Prostate gland (tissue), 2 donors: ENCODE measurements around the gene XPR1. TPM values are rescaled to one million over a fixed set of nuclear protein-coding genes. Genes with fewer than 3 reads are reported as not detected.

Experiments
- DNase-seq: peaks from one replicate; pipeline ENCODE4 v3.0.0-alpha.2; 2019; ENCODE audit warnings: low spot score
- H3K27ac ChIP-seq, 2 donors: fragments of 200-600 bp; sonication (generic); 2 replicates each; pipeline ENCODE4 v1.5.1; 2017 to 2019
- H3K27me3 ChIP-seq: fragments of 200-600 bp; sonication (generic); replicated peaks from 2 replicates; pipeline ENCODE4 v1.5.1; 2019; ENCODE audit not compliant: insufficient read depth
- H3K36me3 ChIP-seq, 2 donors: fragments of 200-600 bp; sonication (generic); 1 replicate in 1 of 2; 2 replicates in 1 of 2; pipeline versions ENCODE4 v1.5.1 to v1.8.1; 2017 to 2019
- H3K4me1 ChIP-seq: fragments of 200-600 bp; sonication (generic); replicated peaks from 2 replicates; pipeline ENCODE4 v1.5.1; 2019
- H3K4me3 ChIP-seq, 2 donors: fragments of 200-600 bp; sonication (generic); 2 replicates each; pipeline ENCODE4 v1.5.1; 2017 to 2019
- H3K9me3 ChIP-seq: fragments of 200-600 bp; sonication (generic); 2 replicates; pipeline ENCODE4 v1.5.1; 2017
- POLR2A ChIP-seq: fragments of 450-650 bp; IDR thresholded peaks from one replicate; pipeline ENCODE4 v1.6.1; 2016; ENCODE audit warnings: antibody characterized with exemption, mild to moderate bottlenecking
- POLR2AphosphoS5 ChIP-seq: sonication (generic); formaldehyde crosslinking; IDR thresholded peaks from one replicate; pipeline ENCODE4 v1.6.1; 2017; ENCODE audit warnings: antibody characterized with exemption
- WGBS: methylation state at CpG from one replicate; pipeline ENCODE4 v1.1.5; 2018; 5-methylcytosine and 5-hydroxymethylcytosine counted together
- intact Hi-C: fragments of 100-400 bp; cut with DNase I; formaldehyde crosslinking; loops from one replicate; pipeline ENCODE4 v1.14.2; 2022
- total RNA-seq, 2 donors: library from RNA; depleted of rRNA; stranded (reverse); fragments of >200 nt; gene quantifications; one replicate each; pipeline ENCODE4 v1.1.0, GENCODE V29; 2016
- TF ChIP-seq, protein P1 (sequence below), 4 experiments: fragments of 200-600 bp in 2 of 4; fragments of 450-650 bp in 2 of 4; sonication (generic) in 2 of 4; IDR thresholded peaks; 1 replicate in 3 of 4; 2 replicates in 1 of 4; pipeline ENCODE4 v1.5.1; 2016 to 2019; ENCODE audit warnings: antibody characterized with exemption in 4 of 4, mild to moderate bottlenecking in 2 of 4, moderate library complexity in 2 of 4

Gene XPR1
- total RNA-seq, 2 donors from 2014 or later = 17.5 to 70.3 TPM

DNA sequence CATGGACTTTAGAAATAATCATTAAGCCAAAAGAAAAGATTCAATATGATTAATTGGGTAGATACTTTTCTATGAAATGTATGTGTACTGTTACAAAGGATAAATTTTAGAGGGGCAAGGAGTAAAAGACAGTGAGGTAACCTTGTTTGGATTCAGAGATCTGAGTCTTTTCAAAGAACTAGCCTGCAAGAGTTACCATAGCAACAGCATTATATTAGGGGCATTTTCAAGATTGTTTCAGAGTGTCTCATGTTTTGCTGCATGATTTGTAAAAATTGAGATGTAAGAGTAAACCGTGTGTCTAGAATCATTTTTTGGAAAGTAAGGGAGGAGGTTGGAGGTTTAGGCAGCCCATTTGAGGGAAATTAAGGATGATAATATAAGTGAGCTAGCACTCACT lies 210.2 kb downstream of the XPR1 start:
- Histone ChIP-seq H3K9me3 (no peaks in the 10 kb centered on the region), H3K36me3 (no peaks in the 10 kb centered on the region), H3K4me3 (no peak overlapping the region), H3K27me3 (no peaks in the 10 kb centered on the region), H3K27ac (no peak overlapping the region), H3K4me1 (no peaks in the 10 kb centered on the region)
- no peak for DNase-seq
- intact Hi-C loops = no loop called here
- 51% methylated on average over 1 of the region's 1 CpG for WGBS
- TF ChIP-seq POLR2A (no peak), POLR2AphosphoS5 (no peak)
- TF ChIP-seq, protein P1, sequence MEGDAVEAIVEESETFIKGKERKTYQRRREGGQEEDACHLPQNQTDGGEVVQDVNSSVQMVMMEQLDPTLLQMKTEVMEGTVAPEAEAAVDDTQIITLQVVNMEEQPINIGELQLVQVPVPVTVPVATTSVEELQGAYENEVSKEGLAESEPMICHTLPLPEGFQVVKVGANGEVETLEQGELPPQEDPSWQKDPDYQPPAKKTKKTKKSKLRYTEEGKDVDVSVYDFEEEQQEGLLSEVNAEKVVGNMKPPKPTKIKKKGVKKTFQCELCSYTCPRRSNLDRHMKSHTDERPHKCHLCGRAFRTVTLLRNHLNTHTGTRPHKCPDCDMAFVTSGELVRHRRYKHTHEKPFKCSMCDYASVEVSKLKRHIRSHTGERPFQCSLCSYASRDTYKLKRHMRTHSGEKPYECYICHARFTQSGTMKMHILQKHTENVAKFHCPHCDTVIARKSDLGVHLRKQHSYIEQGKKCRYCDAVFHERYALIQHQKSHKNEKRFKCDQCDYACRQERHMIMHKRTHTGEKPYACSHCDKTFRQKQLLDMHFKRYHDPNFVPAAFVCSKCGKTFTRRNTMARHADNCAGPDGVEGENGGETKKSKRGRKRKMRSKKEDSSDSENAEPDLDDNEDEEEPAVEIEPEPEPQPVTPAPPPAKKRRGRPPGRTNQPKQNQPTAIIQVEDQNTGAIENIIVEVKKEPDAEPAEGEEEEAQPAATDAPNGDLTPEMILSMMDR (IDR thresholded peaks at IDR 0.05) = no peak

DNA sequence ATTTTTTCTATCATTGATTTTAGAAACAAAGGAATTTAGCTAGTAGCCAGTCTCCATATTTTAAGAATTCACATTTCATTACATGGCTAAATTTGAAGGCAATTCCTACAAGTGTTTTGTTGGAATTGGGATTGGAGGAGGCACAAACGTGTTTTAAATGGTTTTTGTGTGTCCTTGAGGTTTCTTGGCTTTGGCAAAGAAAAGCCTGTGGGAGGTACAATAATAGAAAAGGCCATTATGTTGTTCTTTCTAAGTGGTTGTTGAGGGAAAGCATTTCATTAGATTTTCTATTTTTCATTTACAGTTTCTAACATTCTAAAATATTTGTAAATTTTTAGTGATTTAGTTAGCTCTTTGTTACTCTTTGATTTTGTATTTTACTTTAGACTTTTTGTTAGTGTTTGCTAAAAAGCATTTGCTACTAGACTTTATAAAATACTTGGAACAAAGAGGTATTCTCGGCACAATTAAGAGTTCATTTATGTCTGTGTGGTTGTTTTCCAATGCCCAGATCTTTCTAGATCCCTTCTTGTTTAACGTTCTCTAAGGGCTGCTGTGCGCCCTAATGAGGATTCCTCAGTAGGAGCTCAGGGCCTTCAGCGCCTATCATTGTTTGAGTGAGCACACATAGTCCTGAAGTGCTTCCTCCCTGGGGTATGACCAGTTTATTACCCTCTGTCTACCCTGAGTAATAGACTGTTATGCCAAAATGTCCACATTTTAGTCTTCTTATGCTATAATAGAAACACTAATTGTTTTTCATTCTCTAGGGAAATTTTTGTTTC lies 210.9 kb downstream of the XPR1 start:
- DNase-seq = no peak
- no peaks in the 10 kb centered on the region for H3K4me1 ChIP-seq
- no peak overlapping the region for H3K27ac ChIP-seq
- no peaks in the 10 kb centered on the region for H3K36me3 ChIP-seq
- intact Hi-C loops = no loop called here
- no peaks in the 10 kb centered on the region for H3K27me3 ChIP-seq
- TF ChIP-seq, protein P1 (IDR thresholded peaks at IDR 0.05) = no peak
- TF ChIP-seq POLR2AphosphoS5 (no peak), POLR2A (no peak)
- 61% methylated on average over 5 of the region's 5 CpGs for WGBS
- no peaks in the 10 kb centered on the region for H3K9me3 ChIP-seq
- H3K4me3 ChIP-seq = no peak overlapping the region

DNA sequence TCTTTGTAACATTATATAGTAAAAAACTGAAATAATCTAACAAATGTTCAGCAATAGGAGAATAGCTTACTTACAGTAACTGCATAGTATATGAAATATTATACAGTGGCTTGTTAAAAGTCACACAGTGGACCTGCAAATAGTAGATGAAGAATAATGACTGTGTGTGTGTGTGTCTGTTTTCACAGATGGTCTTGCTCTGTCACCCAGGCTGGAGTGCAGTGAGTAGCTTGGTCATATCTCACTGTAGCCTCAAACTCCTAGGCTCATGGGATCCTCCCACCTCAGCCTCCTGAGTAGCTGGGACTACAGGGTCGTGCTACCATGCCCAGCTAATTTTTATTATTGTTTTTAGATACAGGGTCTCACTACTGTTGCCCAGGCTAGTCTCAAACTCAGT lies 213.5 kb downstream of the XPR1 start:
- DNase-seq = no peak
- no peak overlapping the region for H3K27ac ChIP-seq
- H3K4me1 ChIP-seq = no peaks in the 10 kb centered on the region
- no peaks in the 10 kb centered on the region for H3K27me3 ChIP-seq
- intact Hi-C loops = no loop called here
- H3K9me3 ChIP-seq = no peaks in the 10 kb centered on the region
- no peak for TF ChIP-seq POLR2A
- no peak for TF ChIP-seq POLR2AphosphoS5
- no peak overlapping the region for H3K4me3 ChIP-seq
- no peaks in the 10 kb centered on the region for H3K36me3 ChIP-seq
- WGBS = 82% methylated on average over 1 of the region's 1 CpG

DNA sequence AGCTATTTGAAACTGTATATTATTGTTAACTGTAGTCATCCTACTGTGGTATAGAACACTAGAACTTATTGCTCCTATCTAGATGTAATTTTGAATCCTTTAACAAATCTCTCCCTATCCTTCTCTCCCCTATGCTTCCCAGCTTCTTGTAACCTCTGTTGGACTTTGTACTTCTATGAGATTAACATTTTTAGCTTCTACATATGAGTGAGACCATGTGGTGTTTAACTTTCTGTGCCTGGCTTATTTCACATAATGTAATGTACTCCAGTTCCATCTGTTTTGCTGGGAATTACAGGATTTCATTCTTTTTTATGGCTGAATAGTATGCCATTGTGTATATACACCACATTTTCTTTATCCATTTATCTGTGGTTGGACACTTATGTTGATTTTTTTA lies 216.4 kb downstream of the XPR1 start:
- no peaks in the 10 kb centered on the region for H3K27me3 ChIP-seq
- H3K9me3 ChIP-seq = no peaks in the 10 kb centered on the region
- H3K4me1 ChIP-seq = no peaks in the 10 kb centered on the region
- intact Hi-C loops = no loop called here
- TF ChIP-seq, protein P1 (IDR thresholded peaks at IDR 0.05) = no peak
- no peak for TF ChIP-seq POLR2A
- no peak for TF ChIP-seq POLR2AphosphoS5
- H3K36me3 ChIP-seq = no peaks in the 10 kb centered on the region
- H3K4me3 ChIP-seq = no peak overlapping the region
- H3K27ac ChIP-seq = no peak overlapping the region
- no peak for DNase-seq

DNA sequence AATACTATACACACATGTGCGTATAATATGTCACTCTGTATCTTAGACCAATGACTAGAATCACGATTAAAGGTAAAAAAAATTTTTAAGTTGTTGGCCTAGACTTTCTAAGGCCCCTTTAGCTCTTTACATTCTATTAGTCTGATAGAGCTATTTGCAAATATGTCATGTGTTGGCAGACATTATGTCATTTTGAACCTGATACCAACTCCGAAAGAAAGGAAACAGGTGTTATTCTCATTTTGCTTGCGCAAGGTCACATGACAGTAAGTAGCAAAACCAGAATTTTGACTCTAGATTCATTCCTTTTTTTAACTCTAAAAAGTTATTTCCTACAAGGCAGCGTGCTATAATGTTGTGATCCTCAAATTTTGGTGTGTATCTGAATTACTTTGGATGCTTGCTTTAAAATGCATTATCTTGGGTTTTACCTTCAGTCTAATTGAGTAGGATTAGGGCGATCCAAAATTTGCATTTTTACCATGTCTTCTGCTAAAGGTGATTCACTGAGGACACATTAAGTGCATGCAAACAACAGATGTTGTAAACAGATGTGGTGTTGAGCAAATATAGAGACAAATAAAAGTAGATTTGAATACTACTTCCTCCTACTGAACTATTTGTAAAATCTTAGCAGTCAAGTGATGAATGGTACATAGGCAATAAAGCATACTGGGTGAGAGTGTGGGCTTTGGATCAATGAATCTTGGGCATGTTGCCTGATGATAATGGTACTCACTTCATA lies 217.4 kb downstream of the XPR1 start:
- no peak for DNase-seq
- WGBS = 77% methylated on average over 6 of the region's 6 CpGs

More for the DNA sequence above, 217.4 kb downstream of the XPR1 start:
- intact Hi-C loops = no loop called here
- Histone ChIP-seq H3K27me3 (no peaks in the 10 kb centered on the region), H3K4me3 (no peak overlapping the region), H3K36me3 (no peaks in the 10 kb centered on the region), H3K4me1 (no peaks in the 10 kb centered on the region), H3K27ac (no peak overlapping the region), H3K9me3 (no peaks in the 10 kb centered on the region)
- no peak for TF ChIP-seq POLR2A
- TF ChIP-seq, protein P1 (IDR thresholded peaks at IDR 0.05) = no peak
- TF ChIP-seq POLR2AphosphoS5 = no peak
